ENCODE measurements around the gene ZNF483.
"Not testable (repeated sequence)": the region's sequence is repeated elsewhere in the genome, so short reads cannot be mapped to it uniquely, and the experiment has no call there.

Gene ZNF483

GRCh38 chr9:111483439-111483857 lies 41.5 kb upstream of the ZNF483 start:
- DNase-seq (ENCODE audit: extremely low spot score), result peak; percentile 72
- CTCF ChIA-PET, result interaction anchor here (1.0 kb wide), 2 partner anchors 12 to 27 kb away, joined by 3 read pairs; no protein-coding TSS in a partner anchor
- POLR2A ChIA-PET, result interaction anchor here (0.6 kb wide), 1 partner anchor 1405 kb away, joined by 5 read pairs; no protein-coding TSS in a partner anchor
- no peak for TF ChIP-seq CTCF (IDR thresholded peaks at IDR 0.05; ENCODE audit: control extremely low read depth, extremely low read depth, low read depth, missing control alignments)

DNA sequence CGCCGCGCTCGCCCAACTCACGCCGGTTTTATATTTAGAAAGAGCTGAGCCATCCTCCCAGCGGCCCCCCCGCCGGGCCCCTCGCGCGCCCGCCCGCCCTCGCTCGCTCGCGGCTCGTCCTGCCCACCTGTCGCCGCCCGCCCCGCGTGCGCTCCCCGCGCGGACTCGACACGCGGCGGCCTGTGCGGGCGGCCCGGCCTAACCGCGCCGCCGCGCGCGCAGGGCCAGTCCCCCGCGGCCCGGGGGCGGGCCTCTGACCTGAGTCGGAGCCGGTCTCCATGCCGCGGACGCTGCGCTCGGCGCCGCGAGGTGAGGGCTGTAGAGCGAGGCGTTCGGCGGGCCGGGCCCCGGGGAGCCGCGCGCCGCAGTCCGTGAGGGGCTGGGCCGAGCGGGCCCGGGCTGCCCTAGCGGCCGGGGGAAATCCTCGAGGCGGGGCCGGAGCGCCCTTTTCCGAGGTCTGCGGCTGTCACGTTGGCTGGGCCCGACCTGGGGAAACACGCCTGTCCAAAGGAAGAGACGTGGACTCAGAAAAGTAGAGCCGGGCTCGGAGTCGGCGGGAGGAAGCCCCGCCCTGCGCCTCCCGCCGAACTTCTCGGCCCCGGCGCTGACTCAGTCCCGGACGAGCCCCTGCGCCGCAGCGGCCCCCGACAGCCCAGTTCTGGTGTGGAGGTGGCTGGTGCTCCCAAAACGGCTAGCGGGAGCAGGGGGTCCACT lies 41.0 kb upstream of the ZNF483 start, which contains the start of gene ECPAS:
TSS of gene ECPAS (minus strand) at position 526 of the 714 bp plus-strand sequence. CDS start 11,465 bp downstream, outside the sequence.
- ChIA-PET POLR2A (no interaction called here), CTCF (interaction anchor here (1.0 kb wide), 2 partner anchors 12 to 28 kb away, joined by 3 read pairs; no protein-coding TSS in a partner anchor)
- peak; percentile 89 for DNase-seq (ENCODE audit: extremely low spot score)
- no peak for TF ChIP-seq CTCF (IDR thresholded peaks at IDR 0.05; ENCODE audit: control extremely low read depth, extremely low read depth, low read depth, missing control alignments)

DNA sequence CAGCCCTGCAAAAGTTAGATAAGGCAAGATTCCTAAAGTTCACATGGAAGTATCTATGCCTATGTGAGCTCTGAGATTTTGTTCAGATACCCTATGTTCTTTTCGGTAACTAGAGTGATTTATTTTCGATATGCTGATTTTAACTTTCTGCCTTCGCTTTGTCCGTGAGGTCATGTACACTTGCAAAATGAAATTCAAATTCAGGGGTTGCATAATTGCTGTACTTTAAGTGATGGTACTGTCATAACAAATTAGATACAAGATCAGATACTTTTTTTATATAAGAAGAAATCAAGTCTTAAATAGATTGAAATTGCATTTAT lies 40.4 kb upstream of the ZNF483 start:
- POLR2A ChIA-PET, result interaction anchor here (0.6 kb wide), 1 partner anchor 8 kb away, joined by 3 read pairs; no protein-coding TSS in a partner anchor

GRCh38 chr9:111497196-111497595 lies 27.8 kb upstream of the ZNF483 start:
- POLR2A ChIA-PET; CTCF ChIA-PET; DNase-seq (ENCODE audit: extremely low spot score): not testable (repeated sequence)

More for the DNA sequence above, 40.4 kb upstream of the ZNF483 start:
- no peak for DNase-seq (ENCODE audit: extremely low spot score)
- CTCF ChIA-PET, result no interaction called here
- TF ChIP-seq CTCF (IDR thresholded peaks at IDR 0.05; ENCODE audit: control extremely low read depth, extremely low read depth, low read depth, missing control alignments), result no peak

GRCh38 chr9:111501005-111501562 lies 23.9 kb upstream of the ZNF483 start:
- POLR2A ChIA-PET, result no interaction called here

DNA sequence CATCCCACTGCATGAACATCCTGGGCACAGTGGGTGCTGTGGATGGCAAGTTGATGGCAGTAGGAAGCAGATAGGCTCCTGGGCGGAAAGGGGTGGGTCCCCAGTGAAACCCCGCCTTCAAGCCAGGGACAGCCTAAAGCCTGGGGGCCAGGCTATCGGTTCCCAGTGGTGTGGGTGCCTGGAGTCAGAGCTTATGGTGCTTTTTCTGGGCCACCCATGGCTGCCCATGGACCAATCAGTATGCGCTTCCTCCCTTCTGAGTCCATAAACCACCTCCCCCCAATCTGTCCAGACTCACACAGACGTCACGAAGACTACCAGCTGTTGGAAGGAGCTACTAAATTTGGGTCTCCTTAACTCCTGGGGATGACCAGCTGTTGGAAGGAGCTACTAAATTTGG lies 23.3 kb upstream of the ZNF483 start:
- no peak for TF ChIP-seq CTCF (IDR thresholded peaks at IDR 0.05; ENCODE audit: control extremely low read depth, extremely low read depth, low read depth, missing control alignments)
- ChIA-PET POLR2A (no interaction called here), CTCF (no interaction called here)
- no peak for DNase-seq (ENCODE audit: extremely low spot score)

More at GRCh38 chr9:111501005-111501562, 23.9 kb upstream of the ZNF483 start:
- DNase-seq (ENCODE audit: extremely low spot score), result no peak
- CTCF ChIA-PET, result no interaction called here
- TF ChIP-seq CTCF (IDR thresholded peaks at IDR 0.05; ENCODE audit: control extremely low read depth, extremely low read depth, low read depth, missing control alignments), result no peak

GRCh38 chr9:111502506-111502905 lies 22.5 kb upstream of the ZNF483 start:
- ChIA-PET CTCF (no interaction called here), POLR2A (no interaction called here)
- TF ChIP-seq CTCF (IDR thresholded peaks at IDR 0.05; ENCODE audit: control extremely low read depth, extremely low read depth, low read depth, missing control alignments), result no peak
- DNase-seq (ENCODE audit: extremely low spot score), result no peak

DNA sequence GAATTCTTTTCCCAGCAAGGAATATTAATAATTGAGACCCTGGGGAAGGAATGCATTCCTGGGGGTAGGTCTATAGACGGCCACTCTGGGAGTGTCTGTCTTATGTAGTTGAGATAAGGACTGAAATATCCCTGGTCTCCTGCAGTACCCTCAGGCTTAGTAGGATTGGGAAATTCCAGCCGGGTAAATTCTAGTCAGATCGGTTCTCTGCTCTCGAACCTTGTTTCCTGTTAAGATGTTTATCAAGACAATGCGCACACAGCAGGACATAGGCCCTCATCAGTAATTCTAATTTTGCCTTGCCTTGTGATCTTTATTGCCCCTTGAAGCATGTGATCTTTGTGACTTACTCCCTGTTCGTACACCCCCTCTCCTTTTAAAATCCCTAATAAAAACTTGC lies 13.4 kb upstream of the ZNF483 start:
- POLR2A ChIA-PET; CTCF ChIA-PET; DNase-seq (ENCODE audit: extremely low spot score): not testable (repeated sequence)
